Neural cell (in vitro differentiated cells): ENCODE data around the gene REXO1. TPM values are rescaled to one million over a fixed set of nuclear protein-coding genes. Genes with fewer than 3 reads are reported as not detected.

ENCODE experiments used
- H2AFZ ChIP-seq: fragments of 200-600, 300-800 bp; sonication (generic), shearing (Covaris generic); 2 replicates; pipeline ENCODE4 v1.6.0; 2014; ENCODE audit warnings: low read depth, mild to moderate bottlenecking, antibody characterized with exemption, low read length, moderate library complexity
- H3F3A ChIP-seq: fragments of 200-600 bp; shearing (Covaris generic); 2 replicates; pipeline ENCODE4 v1.6.1; 2016; ENCODE audit warnings: mild to moderate bottlenecking, moderate library complexity, mixed read lengths, antibody characterized with exemption, low read length; ENCODE audit not compliant: insufficient read depth, poor library complexity, severe bottlenecking
- H3K27ac ChIP-seq: fragments of 200-600, 300-800 bp; sonication (generic), shearing (Covaris generic); 2 replicates; pipeline ENCODE4 v1.5.1; 2014; ENCODE audit warnings: mild to moderate bottlenecking, low read length, moderate library complexity
- H3K27me3 ChIP-seq: fragments of 300-800, 200-600 bp; sonication (generic), shearing (Covaris generic); 2 replicates; pipeline ENCODE4 v1.6.0; 2014; ENCODE audit warnings: mild to moderate bottlenecking, low read depth, low read length, moderate library complexity; ENCODE audit not compliant: insufficient read depth
- H3K36me3 ChIP-seq: fragments of 300-800, 200-600 bp; sonication (generic), shearing (Covaris generic); 2 replicates; pipeline ENCODE4 v1.5.1; 2014; ENCODE audit warnings: mild to moderate bottlenecking, antibody characterized with exemption, low read length, moderate library complexity; ENCODE audit not compliant: insufficient read depth
- H3K4me2 ChIP-seq: fragments of 300-800, 200-600 bp; sonication (generic), shearing (Covaris generic); 2 replicates; pipeline ENCODE4 v1.6.0; 2014; ENCODE audit warnings: mild to moderate bottlenecking, low read length
- H3K4me3 ChIP-seq: fragments of 300-800, 200-600 bp; sonication (generic), shearing (Covaris generic); 2 replicates; pipeline ENCODE4 v1.5.1; 2014; ENCODE audit warnings: mild to moderate bottlenecking, low read length, moderate library complexity
- H3K79me2 ChIP-seq: fragments of 200-600 bp; shearing (Covaris generic); replicated peaks from 2 replicates; pipeline ENCODE4 v1.6.0; 2014; ENCODE audit warnings: mild to moderate bottlenecking, low read length, moderate library complexity; ENCODE audit not compliant: insufficient read depth
- H3K9ac ChIP-seq: fragments of 300-800, 200-600 bp; sonication (generic), shearing (Covaris generic); 2 replicates; pipeline ENCODE4 v1.6.1; 2016; ENCODE audit warnings: mild to moderate bottlenecking, low read length, mixed read lengths
- H3K9me2 ChIP-seq: fragments of 200-600 bp; shearing (Covaris generic); 2 replicates; pipeline ENCODE4 v1.6.1; 2016; ENCODE audit warnings: mild to moderate bottlenecking, low read length, mixed read lengths; ENCODE audit not compliant: insufficient read depth
- H3K9me3 ChIP-seq: fragments of 200-600, 300-800 bp; sonication (generic), shearing (Covaris generic); 2 replicates; pipeline ENCODE4 v1.6.1; 2016; ENCODE audit warnings: mild to moderate bottlenecking, mixed run types, low read length, moderate library complexity, mixed read lengths
- H4K20me1 ChIP-seq: fragments of 200-600 bp; shearing (Covaris generic); 2 replicates; pipeline ENCODE4 v1.6.1; 2016; ENCODE audit warnings: mild to moderate bottlenecking, mixed run types; ENCODE audit not compliant: insufficient read depth
- EP300 ChIP-seq: fragments of 450-650 bp; conservative IDR thresholded peaks from 2 replicates; pipeline ENCODE4 v1.6.1; 2014; ENCODE audit warnings: antibody characterized with exemption, mild to moderate bottlenecking, moderate library complexity; ENCODE audit not compliant: poor library complexity, severe bottlenecking
- EZH2 ChIP-seq: fragments of 200-600, 300-800 bp; shearing (Covaris generic), sonication (generic); IDR thresholded peaks from 2 replicates; pipeline ENCODE4 v1.6.1; 2014; ENCODE audit warnings: antibody characterized with exemption, low read length, borderline replicate concordance, mild to moderate bottlenecking; ENCODE audit not compliant: insufficient read depth, poor library complexity, severe bottlenecking
- MXI1 ChIP-seq: fragments of 450-650 bp; conservative IDR thresholded peaks from 2 replicates; pipeline ENCODE4 v1.6.1; 2014; ENCODE audit warnings: antibody characterized with exemption, mild to moderate bottlenecking; ENCODE audit not compliant: poor library complexity, severe bottlenecking
- POLR2AphosphoS5 ChIP-seq: IDR thresholded peaks from 2 replicates; pipeline ENCODE4 v1.6.1; 2012
- RAD21 ChIP-seq: fragments of 450-650 bp; conservative IDR thresholded peaks from 2 replicates; pipeline ENCODE4 v1.6.1; 2014; ENCODE audit warnings: antibody characterized with exemption, mild to moderate bottlenecking, moderate library complexity
- REST ChIP-seq: IDR thresholded peaks from 2 replicates; pipeline ENCODE4 v1.6.1; 2012; ENCODE audit warnings: borderline replicate concordance
- SMC3 ChIP-seq: fragments of 450-650 bp; conservative IDR thresholded peaks from 2 replicates; pipeline ENCODE4 v1.6.1; 2014; ENCODE audit warnings: antibody characterized with exemption, mild to moderate bottlenecking, moderate library complexity; ENCODE audit not compliant: poor library complexity
- TAF1 ChIP-seq: IDR thresholded peaks from 2 replicates; pipeline ENCODE4 v1.6.1; 2012; ENCODE audit warnings: low read depth
- polyA plus RNA-seq: library from polyadenylated mRNA; depleted of rRNA; stranded (reverse); fragments of >200 nt; gene quantifications from 2 replicates; pipeline ENCODE4 v1.2.3, GENCODE V29; 2014
- TF ChIP-seq, protein P1 (sequence below): fragments of 450-650 bp; IDR thresholded peaks from 2 replicates; pipeline ENCODE4 v1.5.1; 2014; ENCODE audit warnings: antibody characterized with exemption, mild to moderate bottlenecking, moderate library complexity; ENCODE audit not compliant: poor library complexity, severe bottlenecking

Gene REXO1
- polyA plus RNA-seq, 1 donor from 2014 or later, result 9.2 TPM

DNA sequence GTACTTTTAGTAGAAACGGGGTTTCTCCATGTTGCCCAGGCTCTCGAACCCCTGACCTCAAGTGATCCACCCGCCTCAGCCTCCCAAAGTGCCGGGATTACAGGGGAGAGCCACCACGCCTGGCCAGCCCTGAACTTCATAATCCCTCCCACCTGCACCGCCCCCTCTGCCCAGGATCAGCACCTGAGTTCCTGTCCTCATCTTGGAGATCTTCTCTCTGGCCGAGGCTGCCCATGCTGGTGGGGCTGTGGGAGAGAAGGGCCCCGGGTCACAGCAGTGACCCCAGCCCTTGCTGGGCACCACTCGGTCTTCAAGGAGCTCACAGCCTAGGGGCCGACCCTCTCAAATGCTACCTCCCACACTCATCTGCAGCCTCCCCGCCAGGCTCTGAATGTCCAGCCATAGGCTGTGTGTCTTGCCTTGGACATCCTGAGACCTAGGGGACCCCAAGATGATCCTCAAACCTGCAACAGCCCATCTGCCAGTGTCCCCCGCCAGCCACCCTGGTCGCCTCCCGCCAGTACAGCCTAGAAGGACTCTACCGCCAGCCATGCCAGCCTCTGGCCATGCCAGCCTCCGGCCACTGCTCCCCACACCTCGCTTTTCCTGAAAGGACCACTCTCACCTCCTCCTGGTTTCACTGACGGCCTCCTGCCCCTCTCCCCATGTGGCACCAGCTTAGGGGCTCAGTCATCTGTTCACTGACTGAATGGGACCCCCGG, 37.7 kb downstream of the REXO1 start:
- H3K36me3 ChIP-seq, result no peaks in the 10 kb centered on the region
- no peaks in the 10 kb centered on the region for H4K20me1 ChIP-seq
- no peak overlapping the region for H2AFZ ChIP-seq
- H3K9me2 ChIP-seq, result no peaks in the 10 kb centered on the region
- no peaks in the 10 kb centered on the region for H3K27me3 ChIP-seq
- no peaks in the 10 kb centered on the region for H3K79me2 ChIP-seq
- no peaks in the 10 kb centered on the region for H3F3A ChIP-seq
- H3K27ac ChIP-seq, result no peak overlapping the region
- no peak overlapping the region for H3K4me3 ChIP-seq
- H3K4me2 ChIP-seq, result no peak overlapping the region
- H3K9ac ChIP-seq, result no peak overlapping the region
- TF ChIP-seq SMC3 (no peak), EZH2 (no peak), MXI1 (no peak), EP300 (no peak), TAF1 (no peak), POLR2AphosphoS5 (no peak)
- H3K9me3 ChIP-seq, result no peaks in the 10 kb centered on the region

GRCh38 chr19:1809678-1810077, 38.6 kb downstream of the REXO1 start:
- no peak overlapping the region for H3K4me3 ChIP-seq
- no peak overlapping the region for H3K27ac ChIP-seq
- H3K36me3 ChIP-seq, result no peaks in the 10 kb centered on the region
- no peaks in the 10 kb centered on the region for H3K79me2 ChIP-seq
- no peak overlapping the region for H2AFZ ChIP-seq
- H3K27me3 ChIP-seq, result no peaks in the 10 kb centered on the region
- no peaks in the 10 kb centered on the region for H3K9me2 ChIP-seq
- H3K9ac ChIP-seq, result no peak overlapping the region
- H3K4me2 ChIP-seq, result no peak overlapping the region
- no peaks in the 10 kb centered on the region for H4K20me1 ChIP-seq
- H3F3A ChIP-seq, result no peaks in the 10 kb centered on the region
- TF ChIP-seq SMC3 (no peak), RAD21 (no peak), POLR2AphosphoS5 (no peak), REST (no peak), EZH2 (no peak), EP300 (no peak), TAF1 (no peak), MXI1 (no peak)
- TF ChIP-seq, protein P1, sequence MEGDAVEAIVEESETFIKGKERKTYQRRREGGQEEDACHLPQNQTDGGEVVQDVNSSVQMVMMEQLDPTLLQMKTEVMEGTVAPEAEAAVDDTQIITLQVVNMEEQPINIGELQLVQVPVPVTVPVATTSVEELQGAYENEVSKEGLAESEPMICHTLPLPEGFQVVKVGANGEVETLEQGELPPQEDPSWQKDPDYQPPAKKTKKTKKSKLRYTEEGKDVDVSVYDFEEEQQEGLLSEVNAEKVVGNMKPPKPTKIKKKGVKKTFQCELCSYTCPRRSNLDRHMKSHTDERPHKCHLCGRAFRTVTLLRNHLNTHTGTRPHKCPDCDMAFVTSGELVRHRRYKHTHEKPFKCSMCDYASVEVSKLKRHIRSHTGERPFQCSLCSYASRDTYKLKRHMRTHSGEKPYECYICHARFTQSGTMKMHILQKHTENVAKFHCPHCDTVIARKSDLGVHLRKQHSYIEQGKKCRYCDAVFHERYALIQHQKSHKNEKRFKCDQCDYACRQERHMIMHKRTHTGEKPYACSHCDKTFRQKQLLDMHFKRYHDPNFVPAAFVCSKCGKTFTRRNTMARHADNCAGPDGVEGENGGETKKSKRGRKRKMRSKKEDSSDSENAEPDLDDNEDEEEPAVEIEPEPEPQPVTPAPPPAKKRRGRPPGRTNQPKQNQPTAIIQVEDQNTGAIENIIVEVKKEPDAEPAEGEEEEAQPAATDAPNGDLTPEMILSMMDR, result no peak
- no peaks in the 10 kb centered on the region for H3K9me3 ChIP-seq
